ENCODE results near the gene SLC26A1. TPM values are rescaled to one million over a fixed set of nuclear protein-coding genes. Genes with fewer than 3 reads are reported as not detected.

Gene SLC26A1
- total RNA-seq, 1 donor from 2014 or later, result 2.9 TPM

GRCh38 chr4:995311-996026 is 2.3 kb upstream of the SLC26A1 start:
- Histone ChIP-seq H3K4me1 (peaks cover 16% of the 10 kb centered on the region), H3K27ac (no peak overlapping the region), H3K36me3 (no peaks in the 10 kb centered on the region), H3K27me3 (no peaks in the 10 kb centered on the region), H3K4me3 (no peak overlapping the region), H3K9me3 (no peaks in the 10 kb centered on the region)
- TF ChIP-seq POLR2A (IDR thresholded peaks at IDR 0.05), result no peak
- TF ChIP-seq POLR2AphosphoS5 (IDR thresholded peaks at IDR 0.05; ENCODE audit: insufficient read depth in 1 of 2, low read depth in 1 of 2), result no peak
- TF ChIP-seq CTCF (IDR thresholded peaks at IDR 0.05), result no peak
- DNase-seq (ENCODE audit: extremely low spot score in 2 of 2), result no peak
- intact Hi-C loops (cut with DNase I), result no loop called here

- intact Hi-C loops (cut with DNase I), result no loop called here
- Histone ChIP-seq H3K27me3 (no peaks in the 10 kb centered on the region), H3K9me3 (no peaks in the 10 kb centered on the region), H3K4me3 (no peak overlapping the region), H3K27ac (no peak overlapping the region), H3K4me1 (peaks cover 15% of the 10 kb centered on the region), H3K36me3 (no peaks in the 10 kb centered on the region)
- DNase-seq (ENCODE audit: extremely low spot score in 2 of 2), result no peak
- TF ChIP-seq POLR2A (IDR thresholded peaks at IDR 0.05) (no peak), POLR2AphosphoS5 (IDR thresholded peaks at IDR 0.05; ENCODE audit: insufficient read depth in 1 of 2, low read depth in 1 of 2) (peak in 1 of 2 donors; percentile 36)
Measured at GRCh38 chr4:992297-993110, 700 bp downstream of the SLC26A1 start.

- H3K4me1 ChIP-seq, result peaks cover 13% of the 10 kb centered on the region
- DNase-seq (ENCODE audit: extremely low spot score in 2 of 2), result no peak
- TF ChIP-seq POLR2A (IDR thresholded peaks at IDR 0.05), result no peak
- no peak for TF ChIP-seq CTCF (IDR thresholded peaks at IDR 0.05)
- no peak for TF ChIP-seq POLR2AphosphoS5 (IDR thresholded peaks at IDR 0.05; ENCODE audit: insufficient read depth in 1 of 2, low read depth in 1 of 2)
- no peak overlapping the region for H3K27ac ChIP-seq
- H3K4me3 ChIP-seq, result no peak overlapping the region
- no peaks in the 10 kb centered on the region for H3K27me3 ChIP-seq
- H3K9me3 ChIP-seq, result no peaks in the 10 kb centered on the region
- intact Hi-C loops (cut with DNase I), result no loop called here
- no peaks in the 10 kb centered on the region for H3K36me3 ChIP-seq
Measured at GRCh38 chr4:991451-992296, 1.5 kb downstream of the SLC26A1 start.

- intact Hi-C loops (cut with DNase I), result no loop called here
- H3K27ac ChIP-seq, result no peak overlapping the region
Measured at GRCh38 chr4:990746-991367, 2.3 kb downstream of the SLC26A1 start.

GRCh38 chr4:989722-990471 is 3.3 kb downstream of the SLC26A1 start:
- no peak overlapping the region for H3K4me3 ChIP-seq
- no peaks in the 10 kb centered on the region for H3K36me3 ChIP-seq
- DNase-seq (ENCODE audit: extremely low spot score in 2 of 2), result no peak
- H3K9me3 ChIP-seq, result no peaks in the 10 kb centered on the region
- no peak for TF ChIP-seq POLR2AphosphoS5 (IDR thresholded peaks at IDR 0.05; ENCODE audit: insufficient read depth in 1 of 2, low read depth in 1 of 2)
- no peak for TF ChIP-seq POLR2A (IDR thresholded peaks at IDR 0.05)
- TF ChIP-seq CTCF (IDR thresholded peaks at IDR 0.05), result no peak
- H3K4me1 ChIP-seq, result peaks cover 29% of the 10 kb centered on the region
- H3K27me3 ChIP-seq, result no peaks in the 10 kb centered on the region
- H3K27ac ChIP-seq, result no peak overlapping the region
- intact Hi-C loops (cut with DNase I), result no loop called here

More at GRCh38 chr4:990746-991367, 2.3 kb downstream of the SLC26A1 start:
- Histone ChIP-seq H3K4me1 (peaks cover 19% of the 10 kb centered on the region), H3K4me3 (no peak overlapping the region), H3K9me3 (no peaks in the 10 kb centered on the region), H3K36me3 (no peaks in the 10 kb centered on the region), H3K27me3 (no peaks in the 10 kb centered on the region)
- TF ChIP-seq POLR2A (IDR thresholded peaks at IDR 0.05), result no peak
- no peak for DNase-seq (ENCODE audit: extremely low spot score in 2 of 2)
